Fibroblast of the aortic adventitia (primary cell): ENCODE results near the gene IZUMO1. TPM values are rescaled to one million over a fixed set of nuclear protein-coding genes. Genes with fewer than 3 reads are reported as not detected.

Experiments
- DNase-seq: peaks from one replicate; pipeline ENCODE4 v3.0.0-alpha.2; 2010; ENCODE audit warnings: low read depth
- H3K4me3 ChIP-seq: 2 replicates; pipeline ENCODE4 v1.5.1; 2011; ENCODE audit warnings: low read depth, mild to moderate bottlenecking, control low read depth, low read length, moderate library complexity
- CTCF ChIP-seq: IDR thresholded peaks from 2 replicates; pipeline ENCODE4 v1.5.1; 2011; ENCODE audit warnings: mild to moderate bottlenecking, low read length, control low read depth, inconsistent platforms; ENCODE audit not compliant: insufficient read depth
- total RNA-seq: library from RNA; depleted of rRNA; stranded (reverse); fragments of >200 nt; gene quantifications from 2 replicates; pipeline ENCODE4 v1.2.3, GENCODE V29; 2012; ENCODE audit warnings: low replicate concordance

IZUMO1 gene
- total RNA-seq, 1 donor: not detected

DNA sequence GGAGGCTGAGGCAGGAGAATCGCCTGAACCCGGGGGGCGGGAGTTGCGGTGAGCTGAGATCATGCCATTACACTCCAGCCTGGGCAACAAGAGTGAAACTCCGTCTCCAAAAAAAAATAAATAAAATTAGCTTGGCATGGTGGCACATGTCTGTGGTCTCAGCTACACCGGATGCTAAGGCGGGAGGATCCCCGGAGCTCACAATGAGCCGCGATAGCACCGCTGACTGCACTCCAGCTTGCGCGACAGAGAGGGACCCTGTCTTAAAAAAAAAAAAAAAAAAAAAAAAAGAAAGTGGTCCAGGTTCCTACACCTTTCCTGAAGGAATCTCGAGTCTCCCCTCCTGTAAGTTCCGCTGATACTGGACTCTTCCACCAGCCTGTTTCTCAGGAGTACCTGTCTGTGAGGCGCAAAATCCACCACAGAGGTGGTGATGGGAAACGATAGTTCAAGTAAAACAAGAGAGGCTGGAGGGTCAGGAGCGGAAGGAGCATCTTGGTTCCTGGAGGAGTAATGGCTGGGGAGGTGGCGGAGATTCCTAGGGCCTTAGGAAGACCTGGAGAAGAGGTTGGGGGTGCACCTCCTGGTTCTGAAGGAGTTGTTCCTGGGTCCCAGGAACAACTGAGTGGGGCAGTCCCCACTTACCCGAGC lies 5.3 kb upstream of the IZUMO1 start:
- H3K4me3 ChIP-seq: peak overlapping the region; percentile 49

DNA sequence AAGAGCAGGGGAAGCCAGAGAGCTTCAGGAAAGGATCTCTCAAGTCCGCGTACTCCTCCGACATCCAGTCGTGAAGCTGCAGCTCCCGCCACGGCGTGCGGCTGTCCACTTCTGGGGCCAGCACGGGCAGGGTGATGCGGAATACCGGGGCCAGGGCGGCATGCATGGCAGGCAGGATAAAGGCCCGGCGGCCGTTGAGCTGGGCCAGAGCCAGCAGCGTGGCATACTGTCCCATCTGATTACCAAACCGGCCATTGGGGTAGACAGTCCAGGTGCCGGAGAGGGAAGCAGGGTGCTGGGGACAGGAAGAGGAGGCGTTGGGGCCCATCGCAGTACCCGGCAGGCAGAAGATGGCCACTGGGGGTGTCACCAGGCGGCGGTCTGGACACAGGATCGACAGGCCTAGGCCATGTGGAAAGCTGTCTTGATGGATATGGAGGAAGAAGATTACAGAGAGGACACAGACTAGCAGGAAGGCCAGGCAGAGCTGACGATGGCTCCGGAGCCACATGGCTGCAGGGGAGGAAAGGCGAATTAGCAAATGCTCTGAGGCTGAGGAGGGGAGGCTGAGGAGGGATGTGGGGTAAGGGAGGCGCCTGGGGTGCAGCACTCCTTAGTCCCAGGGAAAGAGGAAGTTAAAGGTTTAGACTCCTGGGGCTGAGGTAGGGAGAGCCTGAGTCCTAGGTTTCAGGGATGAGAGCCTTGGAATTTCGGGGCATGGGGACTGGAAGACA lies 4.2 kb upstream of the IZUMO1 start:
- H3K4me3 ChIP-seq: no peak overlapping the region
- no peak for TF ChIP-seq CTCF
- no peak for DNase-seq

More for the DNA sequence above, 5.3 kb upstream of the IZUMO1 start:
- DNase-seq: no peak
- no peak for TF ChIP-seq CTCF

- H3K4me3 ChIP-seq: no peak overlapping the region
- no peak for TF ChIP-seq CTCF
- DNase-seq: no peak
Observed at GRCh38 chr19:48750351-48750750, 3.6 kb upstream of the IZUMO1 start.

DNA sequence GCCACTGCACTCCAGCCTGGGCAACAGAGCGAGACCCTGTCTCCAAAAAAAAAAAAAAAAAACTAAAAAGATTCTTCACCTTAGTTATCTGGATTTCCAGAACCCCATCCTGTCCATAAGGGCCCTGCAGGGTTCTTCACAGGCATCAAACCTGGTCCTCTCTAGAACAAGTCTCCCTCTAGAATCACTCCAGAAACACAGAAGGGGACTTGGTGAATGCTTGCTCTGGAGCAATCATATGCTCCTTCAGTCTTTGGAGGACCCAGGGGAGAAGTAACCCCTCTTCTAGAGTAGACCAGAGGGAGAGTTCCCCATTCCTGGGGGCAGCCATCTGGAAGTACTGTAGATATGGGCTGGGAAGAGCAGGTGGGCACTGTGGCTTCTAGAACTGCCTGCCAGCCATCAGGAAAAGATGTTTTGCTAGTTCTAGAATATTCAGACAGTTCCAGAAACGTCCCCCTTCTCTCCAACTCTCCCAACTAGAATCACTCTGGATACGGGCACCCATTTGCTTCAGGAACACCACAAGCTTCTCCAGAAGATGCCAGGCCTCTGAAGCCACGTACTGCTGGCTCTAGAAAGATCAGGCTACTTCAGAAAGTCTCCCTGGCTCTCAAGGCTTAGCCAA lies 3.0 kb upstream of the IZUMO1 start:
- TF ChIP-seq CTCF: no peak
- DNase-seq: no peak
- no peak overlapping the region for H3K4me3 ChIP-seq

GRCh38 chr19:48746110-48746509 lies 599 bp downstream of the IZUMO1 start:
- no peak for TF ChIP-seq CTCF
- H3K4me3 ChIP-seq: no peak overlapping the region
- no peak for DNase-seq

GRCh38 chr19:48745208-48745995 lies 1.3 kb downstream of the IZUMO1 start:
- peak; percentile 54 for DNase-seq
- no peak for TF ChIP-seq CTCF
- no peak overlapping the region for H3K4me3 ChIP-seq
